Left kidney (tissue), 1 donor: Measurements from ENCODE around the gene BGN. TPM values are rescaled to one million over a fixed set of nuclear protein-coding genes. Genes with fewer than 3 reads are reported as not detected.

ENCODE experiments used
- polyA plus RNA-seq: library from polyadenylated mRNA; unstranded; fragments of 120-200 nt; gene quantifications from one replicate; pipeline ENCODE4 v1.2.1, GENCODE V29; 2013; ENCODE audit not compliant: insufficient read length

BGN gene
- polyA plus RNA-seq, 1 donor: 148 TPM

Other genes starting within 250 kb of the BGN start
- 0.15 TPM for gene PNMA6F, start 173.2 kb upstream of the BGN start, polyA plus RNA-seq
- 22.0 TPM for gene ZNF275, start 160.8 kb upstream of the BGN start, polyA plus RNA-seq
- not detected for gene PNMA6E, start 93.6 kb upstream of the BGN start, polyA plus RNA-seq
- gene ZFP92, start 83.5 kb upstream of the BGN start, polyA plus RNA-seq: 0.80 TPM
- 0.37 TPM for gene TREX2, start 48.9 kb upstream of the BGN start, polyA plus RNA-seq
- gene HAUS7, start 24.4 kb upstream of the BGN start, polyA plus RNA-seq: 27.5 TPM
- gene ATP2B3, start 22.7 kb downstream of the BGN start, polyA plus RNA-seq: 0.18 TPM
- gene CCNQ, start 104.2 kb downstream of the BGN start, polyA plus RNA-seq: 14.7 TPM
- gene DUSP9, start 152.2 kb downstream of the BGN start, polyA plus RNA-seq: 33.8 TPM
- gene PNCK, start 178.8 kb downstream of the BGN start, polyA plus RNA-seq: 7.5 TPM
- 56.6 TPM for gene SLC6A8, start 192.9 kb downstream of the BGN start, polyA plus RNA-seq
- gene BCAP31, start 229.4 kb downstream of the BGN start, polyA plus RNA-seq: 184 TPM
- 6.4 TPM for gene ABCD1, start 229.9 kb downstream of the BGN start, polyA plus RNA-seq